Right renal cortex interstitium (tissue), 3 donors: ENCODE measurements around the gene SQOR. TPM values are rescaled to one million over a fixed set of nuclear protein-coding genes. Genes with fewer than 3 reads are reported as not detected.

Source experiments
- DNase-seq, 3 donors: peaks; one replicate each; pipeline ENCODE4 v3.0.0-alpha.2; 2013; ENCODE audit warnings: low read depth in 3 of 3, low spot score in 2 of 3
- polyA plus RNA-seq, 3 donors: library from polyadenylated mRNA; unstranded; fragments of 120-200 nt; gene quantifications; one replicate each; pipeline ENCODE4 v1.2.1, GENCODE V29; 2013; ENCODE audit not compliant: insufficient read length in 3 of 3

Gene SQOR
- polyA plus RNA-seq, 3 donors: 25.8 to 29.1 (median 28.7) TPM

DNA sequence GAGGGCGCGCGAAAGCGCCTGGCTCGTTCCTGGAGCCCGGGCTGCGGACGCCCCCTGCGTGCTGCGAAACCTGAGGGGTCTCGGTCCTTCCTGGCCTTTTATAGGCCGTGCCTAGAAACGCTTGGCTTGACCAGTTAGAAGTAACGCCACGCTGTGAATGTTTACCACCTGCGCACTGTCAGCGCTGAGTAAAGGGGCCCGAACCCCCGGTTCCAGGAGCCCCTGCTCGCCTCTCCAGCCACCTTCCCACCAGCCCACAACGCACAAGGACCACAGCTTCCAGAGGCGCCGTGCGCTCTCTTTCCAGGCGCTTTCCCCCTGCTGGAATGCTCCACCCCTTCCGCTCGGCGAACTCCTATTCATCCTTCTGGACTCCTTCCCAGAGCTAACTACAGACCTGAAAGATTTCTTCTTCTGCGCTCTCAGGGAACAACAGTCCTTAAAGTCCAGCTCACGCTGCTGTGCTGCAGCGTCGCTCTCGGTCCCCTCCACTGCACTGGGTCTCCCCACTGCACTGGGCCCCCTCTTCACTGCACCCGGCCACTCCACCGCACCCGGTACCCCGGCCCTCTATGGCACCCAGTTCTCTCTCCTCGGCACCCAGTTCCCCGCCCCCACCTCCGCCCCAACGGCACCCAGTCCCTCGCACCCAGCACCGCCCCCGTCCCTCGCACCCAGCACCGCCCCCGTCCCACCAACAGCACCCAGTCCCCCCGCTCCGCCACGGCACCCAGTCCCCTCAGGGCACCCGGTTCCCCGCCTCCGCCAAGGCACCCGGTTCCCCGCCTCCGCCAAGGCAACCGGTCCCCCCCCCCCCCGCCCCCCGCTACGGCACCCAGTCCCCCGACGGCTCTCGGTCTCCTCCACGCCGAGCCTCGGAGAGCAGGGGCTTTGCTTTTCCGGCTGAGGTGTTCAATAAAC, 69.8 kb downstream of the SQOR start:
- no peak for DNase-seq

DNA sequence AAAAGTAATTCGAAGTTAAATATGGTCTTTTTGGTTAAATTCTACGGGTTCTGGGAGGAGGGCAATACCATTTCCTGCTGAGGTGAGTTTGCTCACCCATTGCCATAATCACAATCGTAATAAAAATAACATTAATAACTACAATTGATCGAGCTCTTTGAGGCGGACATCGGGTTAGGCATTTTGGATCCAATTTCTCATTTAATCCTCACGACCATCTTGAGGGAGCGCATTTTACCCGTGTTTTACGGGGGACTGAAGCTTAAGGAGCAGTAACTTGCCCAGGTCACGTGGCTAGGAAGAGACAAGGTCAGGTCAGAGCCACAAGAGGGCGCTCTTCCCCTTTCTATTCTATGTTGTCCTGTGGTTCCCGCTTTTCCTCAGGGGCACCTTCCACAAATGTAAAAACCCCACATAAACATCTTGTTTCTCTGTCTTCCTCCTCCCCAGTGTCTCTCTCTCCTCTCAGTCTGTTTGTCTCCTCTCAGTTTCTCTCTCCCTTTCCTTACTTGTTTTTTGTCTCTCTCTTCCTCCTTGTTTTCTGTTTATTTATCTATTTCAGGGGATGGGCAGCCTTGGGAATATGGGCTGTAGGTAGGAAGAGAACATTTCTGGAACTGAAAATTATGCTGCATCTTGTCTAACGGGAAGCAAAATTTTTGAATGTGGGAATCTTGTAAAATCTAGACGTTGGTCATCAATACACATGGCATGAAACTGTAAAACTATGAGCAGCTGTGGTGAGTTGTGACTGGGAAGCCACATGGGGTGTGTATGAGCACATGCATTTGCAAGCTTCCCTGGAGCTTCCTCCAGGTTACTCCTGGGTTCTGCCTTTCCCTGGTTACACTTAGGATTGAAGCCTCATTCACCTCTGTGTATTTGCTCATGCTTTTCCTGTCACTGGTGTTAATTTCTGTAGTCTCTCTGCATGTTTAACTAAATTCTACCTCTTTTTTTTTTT, 71.0 kb downstream of the SQOR start:
- DNase-seq: peak; percentile 79 to 86 (median 79)

DNA sequence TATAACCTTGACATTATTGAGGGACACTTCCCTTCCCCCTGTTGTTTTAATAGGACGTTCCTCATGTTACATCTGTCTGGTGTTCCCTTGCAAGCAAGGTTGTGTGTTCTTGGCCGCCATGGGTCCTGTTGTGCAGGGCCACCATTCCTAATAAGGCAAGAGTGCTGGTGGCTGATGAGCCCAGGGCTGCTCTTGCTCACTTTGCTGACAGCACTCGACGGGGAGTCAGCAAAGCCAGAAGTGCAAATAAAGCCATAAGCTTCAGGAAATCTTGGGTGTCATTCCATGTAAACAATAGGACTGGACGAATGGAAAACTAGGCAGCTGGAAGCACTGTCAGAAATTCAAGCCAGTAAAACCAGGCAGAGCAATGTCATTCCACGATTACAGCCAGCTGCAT, 75.8 kb downstream of the SQOR start:
- DNase-seq: no peak

DNA sequence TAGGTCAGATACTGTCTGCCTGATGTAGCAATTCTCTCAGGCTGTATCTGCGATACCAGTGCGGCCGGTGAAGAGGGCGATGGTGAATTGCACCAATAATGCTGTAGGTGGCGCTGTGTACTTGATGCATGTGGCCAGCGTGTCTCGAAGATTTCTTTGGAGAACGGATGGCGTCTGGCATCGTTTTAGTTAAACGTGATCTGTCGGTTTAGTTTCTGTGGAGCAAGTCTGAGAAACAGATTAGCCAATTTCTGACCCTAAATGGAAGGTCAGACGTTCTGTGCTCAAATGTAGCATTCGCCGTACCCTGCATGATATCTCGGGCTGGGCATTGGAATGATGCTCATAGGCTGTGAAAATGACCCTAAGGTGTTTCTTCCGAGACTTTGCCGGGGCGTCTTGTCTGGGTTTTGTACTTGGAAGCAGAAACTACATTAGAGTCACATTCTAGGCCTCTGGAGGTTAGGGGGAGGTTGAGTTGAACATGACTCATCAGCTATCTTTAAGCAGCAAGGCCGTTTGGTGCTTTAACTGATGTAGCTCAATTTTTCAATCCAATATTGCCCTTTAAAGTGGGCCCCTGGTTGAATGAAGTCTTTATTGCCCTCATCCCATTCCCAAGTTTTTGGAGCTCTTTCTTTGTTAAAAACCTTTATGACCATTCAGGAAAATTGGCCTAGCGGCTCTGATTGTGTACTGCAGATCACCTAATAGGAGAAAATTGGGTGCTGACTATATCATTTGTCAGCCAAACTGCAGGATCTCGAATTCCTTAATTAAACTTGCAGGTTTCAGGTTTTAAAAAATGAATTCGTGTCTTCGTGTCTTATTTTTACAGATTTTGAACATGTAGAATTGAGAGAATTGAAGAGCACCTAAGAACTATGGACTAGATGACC, 80.0 kb downstream of the SQOR start:
- peak in 2 of 3 donors; percentile 38 to 42 for DNase-seq

- DNase-seq: no peak
Observed at GRCh38 chr15:45715528-45715927, 80.7 kb downstream of the SQOR start.

GRCh38 chr15:45719490-45719889, 84.7 kb downstream of the SQOR start:
- no peak for DNase-seq

DNA sequence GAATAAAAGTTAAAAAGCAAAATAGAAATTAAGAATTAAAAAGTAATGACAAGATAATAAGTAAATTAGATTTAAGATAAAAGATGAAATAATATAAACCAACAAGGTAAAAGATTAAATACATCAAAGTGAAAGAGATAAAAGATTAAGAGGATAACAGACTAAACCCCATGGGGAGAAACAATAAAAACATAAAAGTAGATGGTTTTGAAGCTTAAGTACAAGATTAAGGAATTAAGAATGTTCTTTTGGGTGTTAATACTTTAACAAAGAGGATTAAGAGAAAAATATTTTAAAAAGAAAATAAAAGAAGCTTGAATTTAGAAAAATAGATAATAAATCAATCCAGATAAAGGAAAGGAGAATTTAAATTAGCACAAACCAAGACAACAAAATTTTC, 85.4 kb downstream of the SQOR start:
- no peak for DNase-seq

DNA sequence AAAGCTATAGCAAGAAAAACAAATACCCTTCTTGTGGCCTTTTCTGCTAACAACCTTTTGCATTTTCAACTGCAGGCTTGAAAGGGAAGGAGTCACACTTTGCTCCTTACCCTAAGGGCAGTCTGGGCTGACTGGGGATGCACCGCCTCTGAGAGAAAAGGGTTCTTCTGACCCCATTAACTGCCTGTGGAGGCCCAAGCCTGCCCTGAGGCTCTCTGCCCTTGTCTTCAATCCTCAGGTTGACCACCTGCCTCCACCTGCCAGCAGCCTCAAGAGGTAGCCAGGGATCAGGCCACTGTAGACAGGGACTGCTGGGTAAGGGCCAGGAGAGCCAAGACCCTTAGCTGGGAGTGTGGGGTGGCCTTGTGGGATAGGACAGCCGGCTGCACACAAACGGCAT, 93.8 kb downstream of the SQOR start:
- no peak for DNase-seq

DNA sequence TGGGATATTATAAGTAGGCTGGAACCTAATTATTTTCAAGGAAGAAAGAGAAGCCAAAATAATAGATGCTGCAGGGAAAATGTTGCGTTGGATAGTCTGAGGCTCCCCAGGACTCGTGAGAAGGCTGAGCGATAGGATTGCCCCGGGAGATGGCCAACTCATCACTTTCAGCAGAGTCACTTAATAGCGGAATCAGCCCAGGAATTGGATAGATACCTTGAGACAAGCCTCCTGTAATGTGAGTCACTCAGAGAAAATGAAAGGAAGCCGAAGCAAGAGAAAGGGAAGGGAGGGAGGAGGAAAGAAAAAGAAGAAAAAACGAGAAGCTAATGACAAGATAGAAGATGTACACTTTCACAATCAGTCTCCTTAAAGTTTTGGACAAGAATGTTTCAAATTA, 94.3 kb downstream of the SQOR start:
- no peak for DNase-seq

DNA sequence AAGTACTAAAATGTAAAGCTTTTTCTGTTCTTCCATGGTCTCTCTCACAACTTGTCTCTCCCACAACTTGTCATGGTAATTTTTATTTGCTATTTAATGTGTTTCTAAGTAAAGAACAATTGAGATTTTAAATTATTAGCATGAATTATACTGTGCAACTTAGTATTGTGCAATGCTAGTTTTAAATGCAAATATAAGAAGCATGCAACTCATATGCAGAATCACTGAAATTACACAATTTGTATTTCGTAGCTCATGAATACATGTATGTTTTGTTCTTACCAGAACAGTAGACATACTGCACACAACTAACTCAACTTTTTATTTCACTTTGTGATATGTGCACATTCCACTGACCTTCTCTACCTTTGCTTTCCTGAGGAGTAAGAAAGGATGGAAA, 96.5 kb downstream of the SQOR start:
- no peak for DNase-seq

DNA sequence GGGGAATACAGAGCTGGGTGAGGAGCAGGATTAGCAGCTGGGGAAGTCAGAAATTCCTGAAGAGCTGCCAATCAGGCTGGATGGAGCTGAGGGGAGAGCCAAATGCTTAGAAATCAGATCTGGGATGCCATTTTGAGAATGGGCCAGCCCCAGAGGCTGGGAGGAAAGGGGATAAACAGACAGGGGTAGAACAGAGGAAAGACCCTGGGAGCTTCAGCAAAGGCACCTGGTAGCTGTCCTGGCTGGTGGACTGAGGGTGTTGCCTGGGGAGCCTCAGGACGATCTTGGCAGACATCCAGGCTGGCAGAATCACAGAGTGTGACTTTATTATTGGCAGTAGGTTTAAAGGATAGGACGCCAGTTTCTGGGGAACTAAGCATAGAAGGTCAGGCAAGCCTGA, 97.8 kb downstream of the SQOR start:
- DNase-seq: no peak

DNA sequence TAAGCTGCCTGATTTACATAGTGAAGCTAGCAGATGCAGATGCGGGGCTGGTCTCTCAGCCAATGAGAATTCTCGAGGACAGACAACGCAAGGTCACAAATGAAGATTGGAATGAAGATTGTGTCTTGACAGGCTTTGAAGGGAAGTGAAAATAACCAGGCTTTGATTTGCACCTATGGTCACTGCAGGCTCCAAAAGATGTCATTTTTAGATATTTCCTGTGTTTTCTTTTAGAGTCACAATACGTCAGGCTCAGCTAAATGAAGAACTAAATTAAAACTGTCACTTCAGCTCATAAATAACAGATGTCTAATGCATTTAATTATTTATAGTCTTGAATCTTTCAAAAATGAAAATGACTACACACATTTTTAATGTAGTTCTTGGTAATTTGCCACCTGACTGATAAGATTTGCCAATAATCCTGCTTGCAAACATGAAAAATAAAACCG, 99.5 kb downstream of the SQOR start:
- DNase-seq: no peak

Other genes with a start within 250 kb of the SQOR start
- 1 to 10 TPM; 8.1 to 8.5 (median 8.3) TPM for gene SLC30A4, start 112.3 kb upstream of the SQOR start, polyA plus RNA-seq
- gene BLOC1S6, start 47.6 kb upstream of the SQOR start, polyA plus RNA-seq: 10 to 100 TPM; 44.6 to 50.4 (median 49.8) TPM